GM12878 (cell line): ENCODE measurements around the gene ESRRG. TPM values are rescaled to one million over a fixed set of nuclear protein-coding genes. Genes with fewer than 3 reads are reported as not detected.

Experiments used
- ATAC-seq: fragments of 200-7000 bp; cut with Tn5 transposase; 3 replicates; pipeline ENCODE4 v1.9.1; 2020; ENCODE audit warnings: mild to moderate bottlenecking, moderate library complexity
- BruUV-seq: library from RNA; stranded (reverse); fragments of 400-500 nt; replicated peaks from 2 replicates; lab custom pipeline; 2021; lab: Mats Ljungman, UMichigan
- CTCF ChIA-PET: fragments of 300-600 bp; sonication (Branson Sonifier 250); formaldehyde crosslinking; extraction: SDS; loops from one replicate; lab custom pipeline; 2021; ENCODE audit warnings: inconsistent platforms; lab: Yijun Ruan, JAX
- POLR2A ChIA-PET: fragments of 350-600 bp; formaldehyde crosslinking; extraction: SDS; loops from one replicate; lab custom pipeline; 2021; ENCODE audit warnings: inconsistent platforms; lab: Charles Lee
- RAD21 ChIA-PET: fragments of 300-600 bp; sonication (Branson Sonifier 250); formaldehyde crosslinking; loops from one replicate; lab custom pipeline; 2023; ENCODE audit warnings: antibody characterized with exemption; ENCODE audit not compliant: unreplicated experiment; lab: Charles Lee
- SMC1A ChIA-PET: fragments of 300-600 bp; sonication (Branson Sonifier 250); formaldehyde crosslinking; loops from one replicate; lab custom pipeline; 2023; ENCODE audit not compliant: unreplicated experiment, uncharacterized antibody; lab: Charles Lee
- DNase-seq: peaks from one replicate; pipeline ENCODE4 v3.0.0-alpha.2; 2011; ENCODE audit warnings: low read depth, low spot score
- FAIRE-seq: peaks from 3 replicates; lab custom pipeline; 2011; peaks lifted over from hg19 to GRCh38; lab: Jason Lieb, UNC
- H2AFZ ChIP-seq: 2 replicates; pipeline ENCODE4 v1.6.0; 2011; ENCODE audit warnings: low read depth, low read length, control low read depth; ENCODE audit not compliant: control insufficient read depth
- H3K27ac ChIP-seq: 2 replicates; pipeline ENCODE4 v1.5.1; 2011; ENCODE audit warnings: control low read depth; ENCODE audit not compliant: control insufficient read depth, insufficient read depth
- H3K27me3 ChIP-seq, 2 experiments: replicated peaks in 1 of 2; 2 replicates each; pipeline versions ENCODE4 v1.6.0 to v1.6.1; 2011; ENCODE audit warnings: low read length in 1 of 2; ENCODE audit not compliant: control insufficient read depth in 2 of 2, insufficient read depth in 2 of 2
- H3K36me3 ChIP-seq, 2 experiments: 2 replicates each; pipeline ENCODE4 v1.5.1; 2011; ENCODE audit warnings: low read length in 1 of 2; ENCODE audit not compliant: control insufficient read depth in 2 of 2, insufficient read depth in 2 of 2
- H3K4me1 ChIP-seq: 2 replicates; pipeline ENCODE4 v1.6.1; 2011; ENCODE audit warnings: mild to moderate bottlenecking, low read length, moderate library complexity, mixed read lengths; ENCODE audit not compliant: control insufficient read depth, insufficient read depth
- H3K4me2 ChIP-seq: 2 replicates; pipeline ENCODE4 v1.6.0; 2011; ENCODE audit warnings: control low read depth; ENCODE audit not compliant: control insufficient read depth, insufficient read depth
- H3K4me3 ChIP-seq: fragments of 200-600 bp; sonication (generic); 2 replicates; pipeline ENCODE4 v1.5.1; 2016
- H3K79me2 ChIP-seq: 2 replicates; pipeline ENCODE4 v1.6.0; 2011; ENCODE audit warnings: low read length; ENCODE audit not compliant: control insufficient read depth, insufficient read depth
- H3K9ac ChIP-seq: 2 replicates; pipeline ENCODE4 v1.8.0; 2011; ENCODE audit warnings: low read length, control low read depth, mixed read lengths; ENCODE audit not compliant: control insufficient read depth, insufficient read depth
- H3K9me3 ChIP-seq: replicated peaks from 3 replicates; pipeline ENCODE4 v1.5.1; 2011; ENCODE audit warnings: mild to moderate bottlenecking, low read length; ENCODE audit not compliant: control insufficient read depth, insufficient read depth
- H4K20me1 ChIP-seq: 2 replicates; pipeline ENCODE4 v1.6.0; 2011; ENCODE audit not compliant: control insufficient read depth, insufficient read depth
- BACH1 ChIP-seq: fragments of 450-650 bp; IDR thresholded peaks from 2 replicates; pipeline ENCODE4 v1.6.1; 2017; ENCODE audit warnings: mild to moderate bottlenecking, borderline replicate concordance
- BMI1 ChIP-seq: fragments of 450-650 bp; IDR thresholded peaks from 2 replicates; pipeline ENCODE4 v1.6.1; 2016; ENCODE audit warnings: mild to moderate bottlenecking, moderate library complexity, borderline replicate concordance
- BRCA1 ChIP-seq: IDR thresholded peaks from 2 replicates; pipeline ENCODE4 v1.6.1; 2011; ENCODE audit warnings: low read depth, low read length, improper control_type of control experiment
- CREB1 ChIP-seq: IDR thresholded peaks from 2 replicates; pipeline ENCODE4 v1.6.1; 2012; ENCODE audit warnings: low read depth, mild to moderate bottlenecking, inconsistent platforms
- E4F1 ChIP-seq: fragments of 450-650 bp; IDR thresholded peaks from 2 replicates; pipeline ENCODE4 v1.6.1; 2018; ENCODE audit warnings: borderline replicate concordance, mild to moderate bottlenecking; ENCODE audit not compliant: partially characterized antibody
- EED ChIP-seq: sonication (generic); IDR thresholded peaks from 2 replicates; pipeline ENCODE4 v1.6.1; 2016; ENCODE audit warnings: antibody characterized with exemption, low read depth
- KDM1A ChIP-seq: fragments of 200-600 bp; sonication (generic); IDR thresholded peaks from 2 replicates; pipeline ENCODE4 v1.6.1; 2016; ENCODE audit warnings: borderline replicate concordance
- MYB ChIP-seq: fragments of 150-350 bp; IDR thresholded peaks from 2 replicates; pipeline ENCODE4 v1.6.1; 2014; ENCODE audit warnings: mild to moderate bottlenecking, low read depth, low read length, borderline replicate concordance
- NFYA ChIP-seq: IDR thresholded peaks from 2 replicates; pipeline ENCODE4 v1.6.1; 2011; ENCODE audit warnings: low read depth, mild to moderate bottlenecking, low read length, improper control_type of control experiment, borderline replicate concordance
- NFYB ChIP-seq: IDR thresholded peaks from 2 replicates; pipeline ENCODE4 v1.6.1; 2011; ENCODE audit warnings: low read depth, mild to moderate bottlenecking, low read length, improper control_type of control experiment, moderate library complexity; ENCODE audit not compliant: insufficient read depth
- PML ChIP-seq: IDR thresholded peaks from 2 replicates; pipeline ENCODE4 v1.6.1; 2012; ENCODE audit warnings: low read length, inconsistent platforms
- RB1 ChIP-seq: fragments of 450-650 bp; formaldehyde crosslinking; IDR thresholded peaks from 2 replicates; pipeline ENCODE4 v1.6.1; 2017; ENCODE audit warnings: mild to moderate bottlenecking, borderline replicate concordance
- SMAD1 ChIP-seq: fragments of 450-650 bp; IDR thresholded peaks from 2 replicates; pipeline ENCODE4 v1.6.1; 2018; ENCODE audit warnings: mild to moderate bottlenecking, low read depth; ENCODE audit not compliant: partially characterized antibody
- ZBTB4 ChIP-seq: fragments of 450-650 bp; formaldehyde crosslinking; IDR thresholded peaks from 2 replicates; pipeline ENCODE4 v1.4.0; 2022; ENCODE audit warnings: mild to moderate bottlenecking, moderate library complexity
- ZNF274 ChIP-seq: IDR thresholded peaks from one replicate; pipeline ENCODE4 v1.8.0; 2011; ENCODE audit not compliant: insufficient read length, insufficient read depth
- WGBS: methylation state at CpG from one replicate; pipeline ENCODE4 v1.1.6; 2016; ENCODE audit warnings: low lambda C conversion rate; ENCODE audit not compliant: insufficient replicate concordance, insufficient coverage; ENCODE audit errors: missing lambda C conversion rate; 5-methylcytosine and 5-hydroxymethylcytosine counted together
- in situ Hi-C: fragments of 300-500 bp; cut with MboI; formaldehyde crosslinking; loops from 9 replicates; pipeline ENCODE4 v1.14.3; 2018; ENCODE audit warnings: mixed read lengths
- intact Hi-C: fragments of 100-400 bp; cut with micrococcal nuclease; formaldehyde crosslinking; loops from one replicate; pipeline ENCODE4 v1.14.2; 2022; ENCODE audit not compliant: unreplicated experiment
- polyA plus RNA-seq, 11 experiments: library from polyadenylated mRNA; depleted of rRNA in 4 of 11; unstranded in 6 of 11; stranded (reverse) in 5 of 11; fragments of >200 nt; fragmentation: Nextera tagmentation in 4 of 11; fragmentation: Illumina TruSeq in 1 of 11; extraction: Ambion mirVana in 4 of 11; extraction: Trizol in 1 of 11; gene quantifications; 1 replicate in 1 of 11; 2 replicates in 10 of 11; pipeline versions ENCODE4 v1.2.1 to v1.2.3, GENCODE V29; 2011 to 2016; ENCODE audit warnings: inconsistent platforms in 2 of 11, missing spikeins in 2 of 11, low read depth in 1 of 11
- total RNA-seq, 4 experiments: library from RNA; depleted of rRNA in 3 of 4; stranded (reverse); fragments of >200 nt in 3 of 4; fragmentation: Illumina TruSeq in 1 of 4; extraction: Trizol in 1 of 4; gene quantifications; 2 replicates each; pipeline versions ENCODE4 v1.2.1 to v1.2.3, GENCODE V29; 2013 to 2021

The ESRRG gene
- total and polyA plus RNA-seq, 10 of the 15 experiments (the other 5 are each of a cell fraction or from before 2014, with no cell fraction given), result 0.03 TPM; not detected in 9

GRCh38 chr1:216475659-216476276 is 247.5 kb downstream of the ESRRG start:
- FAIRE-seq (no peak), ATAC-seq (no peak), DNase-seq (no peak)
- CTCF ChIA-PET, result no interaction called here
- no peak overlapping the region for H2AFZ ChIP-seq
- H3K9ac ChIP-seq, result no peak overlapping the region
- H3K4me2 ChIP-seq, result no peak overlapping the region
- SMC1A ChIA-PET, result no interaction called here
- H3K4me1 ChIP-seq, result no peaks in the 10 kb centered on the region
- no peaks in the 10 kb centered on the region for H3K9me3 ChIP-seq
- TF ChIP-seq NFYB (no peak), PML (no peak), KDM1A (no peak), EED (no peak), E4F1 (no peak), RB1 (no peak), BRCA1 (no peak), SMAD1 (no peak), BACH1 (no peak), ZBTB4 (CRISPR knock-in tag) (no peak), NFYA (no peak), ZNF274 (no peak), CREB1 (no peak), BMI1 (no peak), MYB (no peak)
- no peak overlapping the region for H3K4me3 ChIP-seq
- no peaks in the 10 kb centered on the region for H3K79me2 ChIP-seq
- no TSS peak for BruUV-seq
- intact Hi-C loops (no loop called here), in situ Hi-C loops (no loop called here)
- no peak overlapping the region for H3K27ac ChIP-seq
- WGBS, result 0% methylated on average over 1 of the region's 1 CpG
- H3K27me3 ChIP-seq, result no peaks in the 10 kb centered on the region
- RAD21 ChIA-PET, result no interaction called here
- no peaks in the 10 kb centered on the region for H4K20me1 ChIP-seq
- no peaks in the 10 kb centered on the region for H3K36me3 ChIP-seq
- POLR2A ChIA-PET, result no interaction called here
